Adipocyte (in vitro differentiated cells): ENCODE data around the gene SHLD3.
"Not testable (repeated sequence)": the region's sequence is repeated elsewhere in the genome, so short reads cannot be mapped to it uniquely, and the experiment has no call there.

Experiments used
- DNase-seq: peaks from one replicate; pipeline ENCODE4 v3.0.0-alpha.2; 2015; ENCODE audit warnings: low read depth
- H3K27me3 ChIP-seq: replicated peaks from 2 replicates; pipeline ENCODE4 v1.7.0; 2013; ENCODE audit warnings: mild to moderate bottlenecking, low read length, moderate library complexity; ENCODE audit not compliant: control insufficient read depth, insufficient read depth
- H3K36me3 ChIP-seq: 2 replicates; pipeline ENCODE4 v1.7.0; 2013; ENCODE audit warnings: low read length, mild to moderate bottlenecking, moderate library complexity; ENCODE audit not compliant: control insufficient read depth, insufficient read depth, severe bottlenecking
- H3K4me1 ChIP-seq: 2 replicates; pipeline ENCODE4 v1.7.0; 2013; ENCODE audit warnings: mild to moderate bottlenecking, low read length, moderate library complexity; ENCODE audit not compliant: control insufficient read depth, insufficient read depth
- H3K4me3 ChIP-seq: 2 replicates; pipeline ENCODE4 v1.7.0; 2013; ENCODE audit warnings: mild to moderate bottlenecking, low read length, moderate library complexity
- H3K9ac ChIP-seq: 2 replicates; pipeline ENCODE4 v1.7.0; 2013; ENCODE audit warnings: mild to moderate bottlenecking, low read length, moderate library complexity
- H3K9me3 ChIP-seq: 2 replicates; pipeline ENCODE4 v1.7.0; 2013; ENCODE audit warnings: mild to moderate bottlenecking, low read length, moderate library complexity; ENCODE audit not compliant: control insufficient read depth

Gene SHLD3, protein sequence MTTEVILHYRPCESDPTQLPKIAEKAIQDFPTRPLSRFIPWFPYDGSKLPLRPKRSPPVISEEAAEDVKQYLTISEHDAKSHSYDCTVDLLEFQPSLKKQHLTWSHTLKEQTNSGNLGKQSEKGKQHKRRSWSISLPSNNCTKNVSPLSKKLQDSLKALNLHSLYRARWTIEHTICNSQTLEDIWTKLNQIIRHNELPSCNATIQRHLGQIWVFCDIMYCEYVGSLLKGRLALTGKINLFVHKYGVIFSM

DNA sequence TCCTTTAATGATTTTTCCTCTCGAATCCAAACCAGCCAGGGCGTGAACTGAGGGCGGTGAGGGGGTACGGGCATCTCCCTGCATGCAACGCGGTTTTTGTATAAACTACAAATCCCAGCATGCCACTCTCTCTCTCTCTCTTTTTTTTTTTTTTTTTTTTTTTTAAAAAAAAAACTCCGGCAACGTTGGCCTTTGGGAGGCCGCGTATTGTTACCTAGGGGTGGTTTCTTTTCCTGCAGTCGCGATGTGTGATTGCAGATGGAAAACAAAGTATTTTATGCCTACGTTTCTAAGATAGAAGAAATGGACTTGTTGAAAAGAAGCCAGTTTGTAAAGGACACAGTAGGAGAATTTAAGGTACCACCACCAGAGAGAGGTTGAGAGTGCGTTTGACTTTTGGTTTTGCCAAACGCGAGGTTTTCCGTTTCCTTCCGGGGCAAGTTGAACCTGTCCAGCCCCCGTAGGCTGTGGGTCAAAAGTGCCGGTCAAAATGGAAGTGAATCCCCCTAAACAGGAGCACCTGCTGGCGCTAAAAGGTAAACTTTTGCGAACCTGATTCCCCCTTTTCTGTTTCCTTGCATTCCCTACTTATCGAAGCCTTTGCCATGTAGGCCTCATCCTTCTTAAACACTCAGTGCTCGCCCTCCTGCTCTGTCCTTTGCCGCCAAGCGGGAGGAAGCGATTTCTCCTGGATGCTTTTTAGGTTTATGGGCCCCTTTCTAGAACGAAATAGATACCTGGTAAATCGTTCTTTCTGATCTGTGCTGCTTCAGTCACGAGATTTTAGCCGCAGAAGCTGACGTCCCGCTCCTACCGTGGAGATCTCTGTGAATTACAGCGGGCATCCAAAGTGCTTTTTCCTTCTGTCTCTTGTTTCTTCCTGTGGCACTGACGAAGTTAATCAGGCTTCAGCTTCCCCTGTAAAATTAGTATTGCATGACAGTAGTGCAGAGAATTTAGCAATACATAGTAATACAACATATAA is at the start of gene SHLD3, which contains the start of gene TRAPPC13:
TSS of gene SHLD3 (plus strand) at position 457 of the 985 bp plus-strand sequence. CDS start 4,561 bp downstream, outside the sequence.
TSS of gene TRAPPC13 (plus strand) at position 457 of the 985 bp plus-strand sequence. CDS start at position 491, 34 bp downstream.
- peaks cover 26% of the 10 kb centered on the region for H3K4me1 ChIP-seq
- H3K36me3 ChIP-seq: peaks cover 9% of the 10 kb centered on the region
- no peaks in the 10 kb centered on the region for H3K27me3 ChIP-seq
- H3K9me3 ChIP-seq: no peaks in the 10 kb centered on the region
- peak within 1 kb of the TSS; percentile 97 for H3K4me3 ChIP-seq
- H3K9ac ChIP-seq: peak within 1 kb of the TSS; percentile 93
- DNase-seq: peak; percentile 94

GRCh38 chr5:65577141-65577540 is 47.7 kb upstream of the SHLD3 start:
- Histone ChIP-seq H3K9ac (no peak overlapping the region), H3K4me1 (no peaks in the 10 kb centered on the region), H3K4me3 (no peak overlapping the region), H3K9me3 (no peaks in the 10 kb centered on the region), H3K36me3 (peaks cover 53% of the 10 kb centered on the region), H3K27me3 (no peaks in the 10 kb centered on the region)
- peak; percentile 70 for DNase-seq

GRCh38 chr5:65588694-65589093 is 36.1 kb upstream of the SHLD3 start:
- Histone ChIP-seq H3K9ac (no peak overlapping the region), H3K9me3 (no peaks in the 10 kb centered on the region), H3K36me3 (peaks cover 96% of the 10 kb centered on the region), H3K4me3 (no peak overlapping the region), H3K27me3 (no peaks in the 10 kb centered on the region), H3K4me1 (peaks cover 16% of the 10 kb centered on the region)
- DNase-seq: peak; percentile 7

- not testable (repeated sequence) for H3K9ac ChIP-seq, H3K9me3 ChIP-seq, H3K4me1 ChIP-seq, H3K27me3 ChIP-seq, H3K4me3 ChIP-seq, DNase-seq
- H3K36me3 ChIP-seq: peaks cover 90% of the 10 kb centered on the region
Measured at GRCh38 chr5:65601761-65602160, 23.1 kb upstream of the SHLD3 start.

- Histone ChIP-seq H3K4me3 (no peak overlapping the region), H3K36me3 (peaks cover 93% of the 10 kb centered on the region)
Measured at GRCh38 chr5:65611524-65611923, 13.3 kb upstream of the SHLD3 start.

DNA sequence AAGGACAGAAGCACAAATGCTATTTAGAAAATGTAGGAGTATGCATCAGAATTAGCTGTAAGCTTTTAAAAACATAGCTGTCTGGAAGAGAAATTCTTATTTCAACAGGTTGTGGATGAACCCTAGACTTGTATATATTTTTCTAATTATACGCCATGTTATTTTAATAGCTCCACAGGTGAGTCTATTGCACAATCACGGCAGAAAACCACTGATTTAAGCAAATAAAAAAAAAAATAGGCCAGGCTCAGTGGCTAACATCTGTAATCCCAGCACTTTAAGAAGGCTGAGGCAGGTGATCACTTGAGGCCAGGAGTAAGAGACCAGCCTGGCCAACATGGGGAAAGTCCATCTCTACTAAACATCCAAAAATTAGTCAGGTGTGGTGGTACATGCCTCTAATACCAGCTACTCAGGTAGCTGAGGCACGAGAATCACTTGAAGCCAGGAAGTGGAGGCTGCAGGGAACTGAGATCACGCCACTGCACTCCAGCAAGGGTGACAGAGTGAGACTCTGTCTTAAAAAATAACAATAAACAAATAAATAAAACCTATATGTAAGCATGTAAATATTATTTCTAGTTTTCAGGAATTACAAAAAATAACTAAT is 12.4 kb upstream of the SHLD3 start:
- no peak overlapping the region for H3K9ac ChIP-seq
- H3K4me1 ChIP-seq: no peaks in the 10 kb centered on the region
- H3K9me3 ChIP-seq: no peaks in the 10 kb centered on the region
- H3K4me3 ChIP-seq: no peak overlapping the region
- H3K36me3 ChIP-seq: peaks cover 93% of the 10 kb centered on the region
- DNase-seq: no peak
- H3K27me3 ChIP-seq: no peaks in the 10 kb centered on the region

More at GRCh38 chr5:65611524-65611923, 13.3 kb upstream of the SHLD3 start:
- Histone ChIP-seq H3K9me3 (no peaks in the 10 kb centered on the region), H3K27me3 (no peaks in the 10 kb centered on the region), H3K9ac (no peak overlapping the region), H3K4me1 (no peaks in the 10 kb centered on the region)
- no peak for DNase-seq

DNA sequence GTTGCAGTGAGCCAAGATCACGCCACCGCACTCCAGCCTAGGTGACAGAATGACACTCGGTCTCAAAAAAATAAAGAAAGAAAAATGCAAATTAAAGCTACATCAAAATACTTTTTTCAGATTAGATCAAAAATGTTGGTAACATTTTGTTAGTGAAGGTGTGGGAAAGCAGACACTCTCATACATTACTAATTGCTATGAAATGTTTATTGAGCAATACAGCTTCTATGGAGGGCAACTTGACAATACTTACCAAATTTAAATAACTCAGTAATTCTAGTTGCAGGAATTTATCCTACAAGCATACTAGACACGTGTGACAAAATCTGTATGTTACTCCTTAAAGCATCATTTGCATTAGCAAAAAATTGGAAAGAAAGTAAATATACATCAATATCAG is 4.8 kb upstream of the SHLD3 start:
- Histone ChIP-seq H3K9me3 (no peaks in the 10 kb centered on the region), H3K9ac (no peak overlapping the region), H3K27me3 (no peaks in the 10 kb centered on the region), H3K4me3 (no peak overlapping the region), H3K36me3 (peaks cover 31% of the 10 kb centered on the region), H3K4me1 (peaks cover 19% of the 10 kb centered on the region)
- peak; percentile 15 for DNase-seq

DNA sequence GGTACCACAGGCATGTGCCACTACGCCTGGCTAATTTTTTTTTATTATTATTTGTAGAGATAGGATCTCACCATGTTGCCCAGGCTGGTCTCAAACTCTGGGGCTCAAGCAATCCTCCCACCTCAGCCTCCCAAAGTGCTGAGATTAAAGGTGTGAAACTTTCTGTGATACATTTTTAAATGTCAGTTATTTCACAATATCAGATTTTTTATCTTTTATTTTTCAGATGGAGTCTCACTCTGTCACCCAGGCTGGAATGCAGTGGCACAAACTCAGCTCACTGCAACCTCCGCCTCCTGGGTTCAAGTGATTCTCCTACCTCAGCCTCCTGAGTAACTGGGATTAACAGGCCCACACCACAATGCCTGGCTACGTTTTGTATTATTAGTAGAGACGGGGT is 2.9 kb upstream of the SHLD3 start:
- not testable (repeated sequence) for H3K9me3 ChIP-seq, DNase-seq, H3K4me3 ChIP-seq, H3K27me3 ChIP-seq, H3K9ac ChIP-seq
- Histone ChIP-seq H3K36me3 (peaks cover 13% of the 10 kb centered on the region), H3K4me1 (peaks cover 27% of the 10 kb centered on the region)

GRCh38 chr5:65623482-65623881 is 1.3 kb upstream of the SHLD3 start:
- H3K9ac ChIP-seq: peak overlapping the region; percentile 93
- H3K27me3 ChIP-seq: no peaks in the 10 kb centered on the region
- peak overlapping the region; percentile 97 for H3K4me3 ChIP-seq
- H3K9me3 ChIP-seq: no peaks in the 10 kb centered on the region
- H3K4me1 ChIP-seq: peaks cover 27% of the 10 kb centered on the region
- peak; percentile 16 for DNase-seq
- no peaks in the 10 kb centered on the region for H3K36me3 ChIP-seq

- Histone ChIP-seq H3K4me1 (peaks cover 27% of the 10 kb centered on the region), H3K9ac (peak within 1 kb of the TSS; percentile 93), H3K9me3 (no peaks in the 10 kb centered on the region), H3K4me3 (peak within 1 kb of the TSS; percentile 97), H3K36me3 (peaks cover 1% of the 10 kb centered on the region), H3K27me3 (no peaks in the 10 kb centered on the region)
- peak; percentile 97 for DNase-seq
Measured at GRCh38 chr5:65624025-65624570, 729 bp upstream of the SHLD3 start, which contains the start of gene TRIM23. TRIM23 (minus strand) TSS chr5:65624333; CDS start chr5:65624274, 59 bp downstream.
